PC-3 (cell line): ENCODE results near the gene SAMSN1.

ENCODE experiments used
- EZH2 ChIP-seq: fragments of 300-600 bp; sonication (generic); IDR thresholded peaks from one replicate; pipeline ENCODE4 v1.6.1; 2017; ENCODE audit warnings: antibody characterized with exemption, mild to moderate bottlenecking, low read length; ENCODE audit not compliant: unreplicated experiment
- TF ChIP-seq, protein P1 (sequence below): fragments of 300-600 bp; sonication (generic); conservative IDR thresholded peaks from 2 replicates; pipeline ENCODE4 v1.5.1; 2017; ENCODE audit warnings: antibody characterized with exemption, low read depth, mild to moderate bottlenecking, low read length

DNA sequence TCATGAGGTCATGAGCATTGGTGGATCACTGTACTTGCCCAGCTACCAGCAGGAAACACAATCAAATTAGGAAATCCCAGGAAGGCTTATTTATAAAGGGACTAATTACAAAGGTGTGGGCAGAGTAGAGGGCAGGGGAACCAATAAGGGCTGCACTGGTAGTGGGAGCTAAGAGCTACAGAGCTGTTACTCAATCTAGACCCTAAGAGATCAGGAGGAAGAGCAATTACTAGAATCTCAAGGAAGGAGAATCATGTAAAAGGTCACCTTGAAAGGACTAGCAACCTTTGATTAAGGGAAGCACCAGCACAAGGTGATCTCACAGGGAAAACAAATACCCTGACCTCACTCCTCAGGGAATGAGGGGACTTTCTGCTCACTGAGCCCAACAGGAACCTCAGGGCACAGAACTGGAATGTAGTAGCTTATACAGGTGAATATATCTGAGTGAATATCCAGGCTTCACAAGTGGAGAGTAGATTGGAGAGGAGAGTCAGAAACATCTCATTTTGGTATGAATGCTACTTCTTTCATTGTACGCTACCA is 66.8 kb downstream of the SAMSN1 start:
- TF ChIP-seq, protein P1, sequence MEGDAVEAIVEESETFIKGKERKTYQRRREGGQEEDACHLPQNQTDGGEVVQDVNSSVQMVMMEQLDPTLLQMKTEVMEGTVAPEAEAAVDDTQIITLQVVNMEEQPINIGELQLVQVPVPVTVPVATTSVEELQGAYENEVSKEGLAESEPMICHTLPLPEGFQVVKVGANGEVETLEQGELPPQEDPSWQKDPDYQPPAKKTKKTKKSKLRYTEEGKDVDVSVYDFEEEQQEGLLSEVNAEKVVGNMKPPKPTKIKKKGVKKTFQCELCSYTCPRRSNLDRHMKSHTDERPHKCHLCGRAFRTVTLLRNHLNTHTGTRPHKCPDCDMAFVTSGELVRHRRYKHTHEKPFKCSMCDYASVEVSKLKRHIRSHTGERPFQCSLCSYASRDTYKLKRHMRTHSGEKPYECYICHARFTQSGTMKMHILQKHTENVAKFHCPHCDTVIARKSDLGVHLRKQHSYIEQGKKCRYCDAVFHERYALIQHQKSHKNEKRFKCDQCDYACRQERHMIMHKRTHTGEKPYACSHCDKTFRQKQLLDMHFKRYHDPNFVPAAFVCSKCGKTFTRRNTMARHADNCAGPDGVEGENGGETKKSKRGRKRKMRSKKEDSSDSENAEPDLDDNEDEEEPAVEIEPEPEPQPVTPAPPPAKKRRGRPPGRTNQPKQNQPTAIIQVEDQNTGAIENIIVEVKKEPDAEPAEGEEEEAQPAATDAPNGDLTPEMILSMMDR, result no peak
- TF ChIP-seq EZH2, result no peak
